Measurements from ENCODE around the gene RECQL5.
"Not testable (repeated sequence)": the region's sequence is repeated elsewhere in the genome, so short reads cannot be mapped to it uniquely, and the experiment has no call there.

Gene RECQL5

GRCh38 chr17:75591722-75592302 lies 75.1 kb downstream of the RECQL5 start:
- DNase-seq = no peak

DNA sequence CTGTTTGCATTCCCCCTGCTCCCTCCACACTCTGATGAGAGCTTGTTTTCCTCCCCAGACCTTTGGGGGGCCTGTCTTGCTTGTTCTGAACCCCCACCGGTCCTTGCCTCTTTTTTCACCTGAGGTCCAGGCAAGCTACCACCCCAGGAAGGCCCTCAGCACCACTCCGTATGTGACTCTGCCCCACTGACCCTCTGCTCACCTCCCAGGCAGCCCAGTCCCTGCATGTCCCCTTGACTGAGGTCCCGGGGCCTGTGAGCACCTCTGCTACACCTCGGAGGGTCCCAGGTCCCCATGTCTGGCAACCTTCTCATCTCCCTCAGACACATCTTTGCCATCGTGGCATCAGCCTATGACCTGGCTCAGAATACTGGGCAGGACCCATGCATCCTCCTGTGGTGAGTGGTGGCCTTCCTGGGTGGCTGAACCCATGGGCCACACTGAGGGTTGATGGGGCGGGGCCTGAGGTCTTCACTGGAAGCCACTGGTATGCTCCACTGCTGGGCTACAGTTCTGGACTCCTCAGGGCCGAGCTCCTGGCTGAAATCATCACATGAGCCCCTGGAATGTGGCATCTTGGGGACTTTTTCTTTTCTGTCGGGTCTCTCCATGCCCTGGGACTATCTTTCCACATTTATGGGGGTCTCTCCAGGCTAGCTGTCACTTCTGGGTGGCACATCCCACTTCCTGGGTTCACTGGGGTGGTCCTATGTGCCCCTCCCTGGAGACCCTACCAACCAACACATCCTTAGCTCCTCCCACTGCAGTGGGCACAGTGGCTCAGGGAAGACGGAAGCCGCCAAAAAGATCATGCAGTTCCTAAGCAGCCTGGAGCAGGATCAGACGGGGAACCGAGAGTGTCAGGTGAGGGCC lies 75.9 kb downstream of the RECQL5 start:
- no peak for DNase-seq

DNA sequence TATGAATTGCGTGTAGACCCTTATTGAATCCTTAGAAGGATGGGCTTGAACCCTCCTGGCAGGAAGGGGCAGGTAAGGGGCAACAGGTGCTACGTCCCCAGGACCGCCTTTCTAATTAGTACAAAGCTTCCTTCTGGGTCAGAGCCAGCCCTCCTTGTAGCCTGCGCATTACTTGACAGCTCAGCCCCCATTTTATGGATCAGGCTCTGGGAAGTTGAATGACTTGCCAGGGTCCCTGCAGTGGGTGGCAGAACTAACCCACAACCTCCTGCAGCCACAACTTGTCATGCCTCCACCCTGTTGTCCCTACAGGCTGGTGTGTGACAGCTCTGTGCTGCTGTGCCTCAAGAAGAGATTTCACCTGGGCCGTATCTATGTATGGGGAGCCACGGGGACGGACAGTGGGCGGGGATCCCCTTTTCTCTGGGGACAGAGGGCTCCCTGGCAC lies 76.6 kb downstream of the RECQL5 start:
- no peak for DNase-seq

GRCh38 chr17:75589919-75590303 lies 77.0 kb downstream of the RECQL5 start:
- DNase-seq = no peak

GRCh38 chr17:75589012-75589918 lies 77.7 kb downstream of the RECQL5 start:
- DNase-seq = peak; percentile 86 to 90

- DNase-seq = no peak
These were observed 78.3 kb downstream of the RECQL5 start for GRCh38 chr17:75588596-75589011.

DNA sequence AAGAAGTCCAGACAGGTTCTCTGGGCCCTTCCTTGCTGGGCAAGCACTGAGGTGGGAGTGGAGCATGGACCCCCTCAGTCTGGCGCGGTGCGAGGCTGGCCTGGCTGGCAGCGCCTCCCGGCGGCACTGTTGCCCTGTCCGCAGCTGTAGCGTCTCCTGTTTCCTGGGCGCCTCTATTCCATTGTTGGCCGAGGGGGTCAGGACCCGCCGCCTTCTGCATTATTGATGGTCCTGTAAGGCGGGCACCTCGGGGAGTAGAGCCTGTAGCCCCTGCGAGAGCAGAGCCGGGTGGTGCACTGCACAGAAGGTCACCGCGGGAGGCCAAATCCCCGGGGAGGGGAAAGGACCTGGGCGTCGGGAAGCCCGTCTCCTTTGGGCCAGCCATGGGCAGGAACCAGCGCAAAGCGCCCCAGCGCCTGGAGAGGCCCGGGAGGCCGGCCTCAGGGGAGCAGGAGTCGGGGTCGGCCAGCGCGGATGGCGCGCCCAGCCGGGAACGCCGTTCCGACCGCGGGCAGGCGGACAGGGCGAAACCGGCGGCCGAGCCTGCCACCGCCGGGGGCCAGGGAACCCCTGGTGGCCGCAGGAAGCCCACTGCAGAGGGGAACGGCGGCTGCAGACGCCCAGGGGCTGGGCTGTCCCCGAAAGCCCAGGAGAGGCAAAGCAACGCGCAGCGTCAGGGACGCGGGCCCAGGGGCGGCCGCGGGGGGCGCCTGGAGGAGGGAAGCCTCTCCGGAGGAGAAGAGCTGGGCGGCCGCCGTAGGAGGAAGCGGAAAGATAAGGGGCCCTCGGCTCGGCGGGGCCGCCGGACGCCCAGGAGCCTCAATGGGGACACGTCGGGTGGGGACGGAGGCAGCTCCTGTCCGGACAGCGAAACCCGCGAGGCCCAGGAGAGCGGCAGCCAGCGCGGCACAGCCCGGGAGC lies 79.0 kb downstream of the RECQL5 start, which contains the start of gene MYO15B:
MYO15B (plus strand) TSS at position 126 of the 921 bp plus-strand sequence; CDS start at position 384, 258 bp downstream.
- peak; percentile 56 to 70 for DNase-seq

DNA sequence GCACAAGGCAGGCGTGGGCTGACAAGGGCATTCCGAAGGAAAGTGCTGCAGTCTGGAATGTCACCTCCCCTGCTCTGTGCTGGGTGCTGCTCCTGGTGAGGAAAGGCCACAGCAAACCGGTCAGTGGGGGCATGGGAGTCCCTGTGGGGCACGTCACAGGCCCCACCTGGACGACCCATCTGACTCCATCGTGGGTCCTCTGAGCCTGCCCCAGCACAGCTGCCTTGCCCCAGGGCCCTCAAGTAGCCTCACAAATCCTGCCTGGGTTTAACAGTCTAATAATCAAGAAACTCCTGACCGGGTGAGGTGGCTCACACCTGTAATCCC lies 82.1 kb downstream of the RECQL5 start:
- no peak for DNase-seq

DNA sequence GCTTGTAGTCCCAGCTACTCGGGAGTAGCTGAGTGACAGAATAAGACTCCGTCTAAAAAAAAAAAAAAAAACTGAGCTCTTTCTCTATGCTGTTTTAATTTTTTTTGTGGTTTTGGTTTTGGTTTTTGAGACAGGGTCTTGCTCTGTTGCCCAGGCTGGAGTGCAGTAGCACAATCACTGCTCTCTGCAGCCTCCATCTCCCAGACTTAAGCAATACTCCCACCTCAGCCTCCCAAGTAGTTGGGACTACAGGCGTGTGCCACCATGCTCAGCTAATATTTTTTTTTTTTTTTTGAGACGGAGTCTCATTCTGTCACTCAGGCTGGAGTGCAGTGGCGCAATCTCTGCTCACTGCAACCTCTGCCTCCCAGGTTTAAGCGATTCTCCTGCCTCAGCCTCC lies 83.8 kb downstream of the RECQL5 start:
- not testable (repeated sequence) for DNase-seq

DNA sequence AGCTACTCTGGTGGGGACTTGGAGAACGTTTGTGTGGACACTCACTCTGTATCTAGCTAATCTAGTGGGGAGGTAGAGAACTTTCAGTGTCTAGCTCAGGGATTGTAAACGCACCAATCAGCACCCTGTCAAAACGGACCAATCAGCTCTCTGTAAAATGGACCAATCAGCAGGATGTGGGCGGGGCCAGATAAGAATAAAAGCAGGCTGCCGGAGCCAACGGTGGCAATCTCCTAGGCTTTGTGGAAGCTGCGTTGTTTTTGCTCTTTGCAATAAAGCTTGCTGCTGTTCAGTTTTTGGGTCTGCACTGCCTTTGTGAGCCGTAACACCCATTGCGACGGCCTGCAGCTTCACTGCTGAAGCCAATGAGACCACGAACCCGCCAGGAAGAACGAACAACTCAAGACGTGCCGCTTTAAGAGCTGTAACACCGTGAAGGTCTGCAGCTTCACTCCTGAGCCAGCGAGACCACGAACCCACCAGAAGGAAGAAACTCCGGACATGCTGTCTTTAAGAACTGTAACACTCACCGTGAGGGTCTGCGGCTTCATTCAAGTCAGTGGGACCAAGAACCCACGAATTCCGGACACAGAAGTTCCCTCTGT lies 85.7 kb downstream of the RECQL5 start:
- peak; percentile 25 to 51 for DNase-seq

Measured in inflammatory macrophage (primary cell).